HT1080 (cell line): ENCODE measurements around the gene DCDC2. TPM values are rescaled to one million over a fixed set of nuclear protein-coding genes. Genes with fewer than 3 reads are reported as not detected.
"Not testable (repeated sequence)": the region's sequence is repeated elsewhere in the genome, so short reads cannot be mapped to it uniquely, and the experiment has no call there.

Experiments used
- DNase-seq: peaks from one replicate; pipeline ENCODE4 v3.0.0-alpha.2; 2015; ENCODE audit warnings: low read depth
- total RNA-seq: library from RNA; depleted of rRNA; stranded (reverse); fragments of >200 nt; shearing (Covaris generic); gene quantifications from 2 replicates; pipeline ENCODE4 v1.2.3, GENCODE V29; 2014

DCDC2 gene
- total RNA-seq, 1 experiment from 2014 or later = 0.27 TPM

- no peak for DNase-seq
These were observed 30.1 kb downstream of the DCDC2 start for GRCh38 chr6:24327756-24328155.

- no peak for DNase-seq
These were observed 31.9 kb downstream of the DCDC2 start for GRCh38 chr6:24325978-24326377.

DNA sequence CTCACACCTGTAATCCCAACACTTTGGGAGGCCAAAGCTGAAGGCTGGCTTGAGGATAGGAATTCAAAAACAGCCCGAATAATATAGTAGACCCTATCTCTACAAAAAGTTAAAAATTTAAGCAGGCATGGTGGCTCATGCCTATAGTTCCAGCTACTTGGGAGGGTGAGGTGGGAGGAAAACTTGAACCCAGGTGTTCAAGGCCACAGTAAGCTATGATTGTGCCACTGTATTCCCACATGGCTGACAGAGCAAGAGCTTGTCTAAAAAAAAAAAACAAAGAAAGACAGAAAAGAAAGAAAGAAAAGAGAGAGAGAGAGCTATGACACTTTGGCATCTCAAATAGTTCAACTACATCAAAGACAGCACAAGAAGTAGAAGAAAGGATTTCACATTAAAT lies 33.2 kb downstream of the DCDC2 start:
- DNase-seq = no peak

DNA sequence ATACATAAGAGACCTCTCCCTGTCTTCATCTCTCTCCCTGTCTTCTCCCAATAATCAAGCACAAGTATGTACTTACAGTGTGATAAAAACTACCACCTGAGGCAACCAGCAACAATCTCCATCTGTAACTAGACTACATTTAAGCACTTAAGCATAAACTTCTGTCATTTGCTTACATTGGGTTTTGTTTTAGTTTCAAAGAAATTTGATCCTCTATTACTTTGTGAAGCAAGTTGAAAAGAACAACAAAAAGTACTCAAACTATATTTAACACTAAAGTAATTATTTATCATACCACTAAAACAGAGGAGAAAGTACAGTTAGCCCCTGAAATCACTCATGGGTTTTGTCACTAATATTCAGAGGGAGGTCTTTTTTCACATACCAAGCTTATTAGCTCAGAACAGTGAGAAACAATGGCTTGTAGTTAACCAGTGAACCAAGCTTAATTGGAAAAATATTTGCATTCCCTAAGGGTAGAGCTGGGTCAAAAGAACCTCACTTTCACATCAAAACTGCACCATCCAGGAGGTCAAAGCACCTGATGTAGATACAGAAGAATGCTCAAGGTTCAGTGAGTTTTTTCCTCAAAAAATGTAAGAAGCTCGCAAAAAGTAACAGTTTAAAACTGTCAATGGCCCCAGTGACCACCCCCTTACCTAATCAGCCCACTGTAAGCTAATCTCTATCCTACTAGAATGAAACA lies 34.1 kb downstream of the DCDC2 start:
- DNase-seq = no peak

DNA sequence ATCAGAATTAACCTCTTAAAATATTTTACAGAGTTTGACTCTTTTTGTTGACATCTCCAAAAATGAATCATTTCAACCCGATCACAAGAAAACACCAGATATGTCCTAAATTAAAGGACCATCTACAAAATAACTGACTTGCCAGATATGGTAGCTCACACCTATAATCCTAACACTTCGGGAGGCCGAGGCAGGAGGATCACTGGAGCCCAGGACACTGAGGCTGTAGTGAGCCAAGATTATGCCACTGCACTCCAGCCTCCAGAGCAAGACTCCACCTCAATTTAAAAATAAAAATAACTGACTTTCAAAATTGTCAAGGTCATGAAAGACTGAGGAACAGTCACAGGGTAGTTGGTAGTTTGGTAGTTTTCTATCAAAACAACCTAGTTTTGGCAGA lies 34.9 kb downstream of the DCDC2 start:
- DNase-seq = no peak

GRCh38 chr6:24322446-24322845 lies 35.4 kb downstream of the DCDC2 start:
- DNase-seq = not testable (repeated sequence)

- DNase-seq = no peak
These were observed 36.2 kb downstream of the DCDC2 start for GRCh38 chr6:24321538-24322162.

GRCh38 chr6:24313251-24314141 lies 44.4 kb downstream of the DCDC2 start:
- DNase-seq = peak; percentile 34

- DNase-seq = not testable (repeated sequence)
These were observed 46.1 kb downstream of the DCDC2 start for GRCh38 chr6:24311775-24312174.

DNA sequence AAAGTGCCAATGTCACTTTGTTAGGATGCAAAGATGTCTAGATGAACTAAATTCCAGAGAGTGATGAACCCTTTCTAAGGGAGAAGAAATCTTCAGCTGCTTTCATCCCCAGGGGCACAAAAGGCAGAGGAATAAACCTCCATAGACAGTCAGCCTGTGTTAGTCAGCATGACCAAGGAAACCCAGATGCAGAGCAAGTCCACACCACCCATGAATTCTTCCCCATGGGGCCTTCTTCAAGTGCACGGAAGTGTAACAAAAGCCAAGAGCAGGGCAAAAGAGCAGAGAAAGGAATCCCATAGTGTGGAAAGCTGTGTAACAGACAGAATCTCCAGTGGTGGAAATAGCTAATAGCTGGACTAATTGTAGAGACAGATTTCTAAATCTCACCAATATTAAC lies 50.0 kb downstream of the DCDC2 start:
- no peak for DNase-seq

DNA sequence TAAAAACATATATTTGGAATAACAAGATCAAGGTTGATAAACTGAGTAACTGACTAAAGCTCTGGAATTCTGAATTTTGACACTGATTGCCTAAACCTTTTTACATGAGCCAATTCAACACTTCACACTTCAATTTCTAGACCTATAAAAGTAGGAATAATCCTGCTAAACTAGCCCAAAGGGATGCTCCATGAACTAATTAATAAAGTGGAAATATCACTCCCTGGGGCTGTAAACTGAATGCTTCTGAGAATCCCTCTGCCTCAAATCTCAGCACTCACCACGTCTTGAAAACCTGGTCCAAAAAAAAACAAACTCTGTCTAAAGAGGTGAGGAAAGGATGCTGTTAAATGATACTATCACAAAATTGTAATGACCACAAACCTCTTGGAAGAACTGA lies 50.9 kb downstream of the DCDC2 start:
- no peak for DNase-seq

DNA sequence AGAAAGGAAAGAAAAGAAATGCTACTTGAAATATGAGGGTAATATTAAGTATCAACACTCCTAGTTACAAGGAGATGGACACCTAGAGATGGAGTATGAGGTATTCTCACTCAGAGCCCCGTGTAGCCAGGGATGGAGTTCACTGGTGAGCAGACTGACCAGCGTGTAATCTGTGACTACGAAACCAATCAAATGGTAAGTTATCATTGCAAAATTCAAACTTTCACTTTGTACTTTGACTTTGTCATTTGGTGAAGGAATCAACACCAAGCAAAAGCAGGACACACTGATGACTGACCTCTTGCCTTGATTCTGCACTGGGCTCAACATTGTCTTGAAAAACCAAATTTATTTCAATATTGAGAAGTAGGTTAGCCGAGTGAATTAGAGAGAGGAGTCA lies 51.8 kb downstream of the DCDC2 start:
- DNase-seq = no peak

DNA sequence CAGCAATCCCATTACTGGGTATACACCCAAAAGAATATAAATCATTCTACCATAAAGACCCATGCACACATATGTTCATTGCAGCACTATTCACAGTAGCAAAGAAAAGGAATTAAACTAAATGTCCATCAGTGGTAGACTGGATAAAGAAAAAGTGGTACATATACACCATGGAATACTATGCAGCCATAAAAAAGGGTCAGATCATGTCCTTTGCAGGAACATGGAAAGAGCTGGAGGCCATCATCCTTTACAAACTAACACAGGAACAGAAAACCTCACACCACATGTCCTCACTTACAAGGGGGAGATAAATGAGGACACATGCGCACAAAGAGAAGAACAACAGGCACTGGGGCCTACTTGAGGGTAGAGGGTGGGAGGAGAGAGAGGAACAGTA lies 60.9 kb downstream of the DCDC2 start:
- no peak for DNase-seq

DNA sequence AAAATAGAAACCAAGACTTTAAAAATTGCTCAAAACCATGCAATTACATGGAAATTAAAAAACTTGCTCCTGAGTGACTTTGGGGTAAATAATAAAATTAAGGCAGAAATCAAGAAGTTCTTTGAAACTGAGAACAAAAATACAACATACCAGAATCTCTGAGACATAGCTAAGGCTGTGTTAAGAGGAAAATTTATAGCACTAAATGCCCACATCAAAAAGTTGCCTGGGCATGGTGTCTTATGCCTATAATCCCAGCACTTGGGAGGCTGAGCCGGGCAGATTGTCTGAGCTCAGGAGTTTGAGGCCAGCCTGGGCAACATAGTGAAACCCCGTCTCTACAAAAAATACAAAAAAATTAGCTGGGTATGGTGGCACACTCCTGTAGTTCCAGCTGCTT lies 64.0 kb downstream of the DCDC2 start:
- DNase-seq = not testable (repeated sequence)

DNA sequence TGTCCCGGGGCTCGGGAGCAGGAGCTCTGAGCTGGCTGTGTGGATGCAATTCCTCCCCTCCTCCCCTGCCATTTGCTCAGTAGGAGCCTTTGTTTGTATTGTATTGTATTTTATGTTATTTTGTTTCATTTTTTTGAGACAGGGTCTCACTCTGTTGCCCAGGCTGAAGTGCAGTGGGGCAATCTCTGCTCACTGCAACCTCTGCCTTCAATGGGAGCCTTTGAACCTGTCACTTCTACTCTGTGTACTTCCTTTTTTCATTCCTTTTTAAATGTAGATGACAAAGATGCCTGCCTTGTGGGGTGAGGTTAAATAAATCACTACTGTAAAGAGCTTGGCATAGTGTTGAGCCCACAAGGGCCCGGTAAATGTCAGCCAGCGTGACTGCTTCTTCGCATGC lies 70.6 kb downstream of the DCDC2 start:
- no peak for DNase-seq

GRCh38 chr6:24284006-24284405 lies 73.9 kb downstream of the DCDC2 start:
- DNase-seq = no peak

GRCh38 chr6:24283043-24283985 lies 74.5 kb downstream of the DCDC2 start:
- DNase-seq = peak; percentile 66

DNA sequence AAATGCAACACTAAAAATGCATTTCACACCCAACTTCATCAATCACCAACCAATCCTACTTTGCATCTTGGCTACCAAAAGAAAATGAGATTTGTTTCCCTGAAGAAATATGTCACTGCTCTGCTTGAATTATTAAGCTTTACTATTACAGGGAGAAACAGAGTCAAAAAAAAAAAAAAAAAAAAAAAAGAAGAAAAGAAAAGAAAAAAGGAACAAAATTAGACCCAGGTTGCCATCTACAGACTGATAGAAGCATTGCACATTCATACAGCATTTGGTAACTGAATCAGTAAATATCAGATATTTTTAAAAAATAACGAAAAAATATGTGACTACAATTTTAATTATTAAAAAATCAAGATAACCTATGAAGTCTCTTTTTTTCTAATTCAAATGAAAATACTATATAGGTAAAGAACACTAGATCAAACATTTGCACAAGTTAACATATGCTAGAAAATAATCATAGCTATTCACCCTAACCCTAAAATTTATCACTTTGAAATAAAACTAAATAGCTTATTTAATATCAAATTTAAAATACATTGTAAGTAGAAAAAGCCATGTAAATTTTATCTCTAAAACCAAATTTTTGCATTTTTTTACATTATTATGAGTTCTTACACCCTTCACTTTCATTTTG lies 83.3 kb downstream of the DCDC2 start:
- DNase-seq = no peak

GRCh38 chr6:24273096-24273870 lies 84.6 kb downstream of the DCDC2 start:
- DNase-seq = peak; percentile 9

GRCh38 chr6:24272553-24272952 lies 85.3 kb downstream of the DCDC2 start:
- no peak for DNase-seq
